Measurements from ENCODE around the gene GNB1L. TPM values are rescaled to one million over a fixed set of nuclear protein-coding genes. Genes with fewer than 3 reads are reported as not detected.

Gene GNB1L
- polyA plus RNA-seq, 3 donors = 3.4 to 6.0 (median 4.8) TPM

DNA sequence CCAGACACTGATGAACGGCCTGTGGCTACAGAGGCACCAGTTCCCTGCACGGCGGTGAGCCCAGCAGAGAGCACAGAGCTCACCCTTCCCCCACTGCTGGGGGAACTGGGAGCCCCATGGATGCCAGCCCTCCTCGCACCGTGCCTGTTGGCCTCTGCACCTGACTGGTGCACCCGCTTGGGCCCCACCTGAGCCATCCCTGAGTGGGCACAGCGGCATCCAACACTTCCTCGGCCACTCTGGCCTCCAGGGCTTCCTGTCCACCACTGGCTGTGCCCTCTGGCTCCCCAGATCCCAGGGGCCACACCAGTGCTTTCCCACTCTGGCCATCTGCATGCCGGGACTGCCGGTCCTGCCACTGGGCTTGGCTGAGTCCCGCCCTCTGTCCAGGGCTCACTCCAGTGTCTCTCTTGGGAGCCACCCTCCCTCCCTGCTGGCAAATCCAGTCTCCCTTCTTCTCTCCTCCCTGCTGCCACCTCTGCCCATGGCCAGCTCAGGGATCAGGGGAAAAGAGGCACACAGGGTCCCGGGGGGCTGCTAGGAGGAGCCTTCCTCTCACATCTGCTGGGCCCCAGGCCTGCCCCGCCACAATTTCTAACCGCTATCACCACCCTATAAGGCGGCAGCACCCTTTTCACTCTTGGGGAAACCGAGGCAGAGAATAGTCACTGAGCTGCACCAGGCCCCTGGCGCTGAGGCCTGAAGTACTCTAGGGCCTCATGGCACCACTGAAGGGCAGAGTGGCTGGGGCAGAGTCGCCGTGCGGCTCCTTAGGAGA, 33.0 kb downstream of the GNB1L start:
- 92% methylated on average over 17 of the region's 20 CpGs for WGBS (ENCODE audit: insufficient coverage)
- Histone ChIP-seq H3K4me1 (ENCODE audit: control insufficient read depth in 1 of 2, insufficient read depth in 2 of 2, low read length in 2 of 2) (peaks cover 5 to 7% of the 10 kb centered on the region in 2 donors), H3K4me3 (replicated peaks in 1 of 3; ENCODE audit: low read depth in 2 of 3, low read length in 3 of 3) (no peak overlapping the region), H3K27ac (ENCODE audit: low read depth in 1 of 2, low read length in 2 of 2) (no peak overlapping the region), H3K79me2 (ENCODE audit: insufficient read depth, low read length) (no peaks in the 10 kb centered on the region), H2AFZ (ENCODE audit: insufficient read depth, low read depth, low read length, poor library complexity, severe bottlenecking) (no peak overlapping the region), H4K20me1 (ENCODE audit: insufficient read depth, low read length) (no peaks in the 10 kb centered on the region), H3K27me3 (ENCODE audit: control insufficient read depth in 2 of 2, insufficient read depth in 2 of 2, low read length in 2 of 2) (no peaks in the 10 kb centered on the region), H3K4me2 (replicated peaks; ENCODE audit: extremely low read depth, low read length, poor library complexity, severe bottlenecking) (no peak overlapping the region), H3K36me3 (replicated peaks in 1 of 2; ENCODE audit: control insufficient read depth in 1 of 2, insufficient read depth in 2 of 2, low read length in 2 of 2) (no peaks in the 10 kb centered on the region), H3K9me3 (replicated peaks in 1 of 2; ENCODE audit: control insufficient read depth in 1 of 2, insufficient read depth in 1 of 2, low read length in 2 of 2) (no peaks in the 10 kb centered on the region), H3K9ac (ENCODE audit: insufficient read depth, low read length, poor library complexity, severe bottlenecking) (no peak overlapping the region)
- H3K36me3 Mint-ChIP-seq = peaks cover 2 to 4% of the 10 kb centered on the region in 2 donors
- no peak for DNase-seq
- peaks cover 0 to 7% (median 4%) of the 10 kb centered on the region in 7 donors for H3K9me3 Mint-ChIP-seq
- no peak overlapping the region for H3K4me3 Mint-ChIP-seq
- TF ChIP-seq, protein P1, sequence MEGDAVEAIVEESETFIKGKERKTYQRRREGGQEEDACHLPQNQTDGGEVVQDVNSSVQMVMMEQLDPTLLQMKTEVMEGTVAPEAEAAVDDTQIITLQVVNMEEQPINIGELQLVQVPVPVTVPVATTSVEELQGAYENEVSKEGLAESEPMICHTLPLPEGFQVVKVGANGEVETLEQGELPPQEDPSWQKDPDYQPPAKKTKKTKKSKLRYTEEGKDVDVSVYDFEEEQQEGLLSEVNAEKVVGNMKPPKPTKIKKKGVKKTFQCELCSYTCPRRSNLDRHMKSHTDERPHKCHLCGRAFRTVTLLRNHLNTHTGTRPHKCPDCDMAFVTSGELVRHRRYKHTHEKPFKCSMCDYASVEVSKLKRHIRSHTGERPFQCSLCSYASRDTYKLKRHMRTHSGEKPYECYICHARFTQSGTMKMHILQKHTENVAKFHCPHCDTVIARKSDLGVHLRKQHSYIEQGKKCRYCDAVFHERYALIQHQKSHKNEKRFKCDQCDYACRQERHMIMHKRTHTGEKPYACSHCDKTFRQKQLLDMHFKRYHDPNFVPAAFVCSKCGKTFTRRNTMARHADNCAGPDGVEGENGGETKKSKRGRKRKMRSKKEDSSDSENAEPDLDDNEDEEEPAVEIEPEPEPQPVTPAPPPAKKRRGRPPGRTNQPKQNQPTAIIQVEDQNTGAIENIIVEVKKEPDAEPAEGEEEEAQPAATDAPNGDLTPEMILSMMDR (IDR thresholded peaks at IDR 0.05) = no peak
- no peaks in the 10 kb centered on the region for H3K27me3 Mint-ChIP-seq (ENCODE audit: low read depth in 3 of 3)
- H3K4me1 Mint-ChIP-seq = peaks cover 10% of the 10 kb centered on the region
- no peak overlapping the region for H3K27ac Mint-ChIP-seq
- intact Hi-C loops (cut with micrococcal nuclease) = no loop called here

DNA sequence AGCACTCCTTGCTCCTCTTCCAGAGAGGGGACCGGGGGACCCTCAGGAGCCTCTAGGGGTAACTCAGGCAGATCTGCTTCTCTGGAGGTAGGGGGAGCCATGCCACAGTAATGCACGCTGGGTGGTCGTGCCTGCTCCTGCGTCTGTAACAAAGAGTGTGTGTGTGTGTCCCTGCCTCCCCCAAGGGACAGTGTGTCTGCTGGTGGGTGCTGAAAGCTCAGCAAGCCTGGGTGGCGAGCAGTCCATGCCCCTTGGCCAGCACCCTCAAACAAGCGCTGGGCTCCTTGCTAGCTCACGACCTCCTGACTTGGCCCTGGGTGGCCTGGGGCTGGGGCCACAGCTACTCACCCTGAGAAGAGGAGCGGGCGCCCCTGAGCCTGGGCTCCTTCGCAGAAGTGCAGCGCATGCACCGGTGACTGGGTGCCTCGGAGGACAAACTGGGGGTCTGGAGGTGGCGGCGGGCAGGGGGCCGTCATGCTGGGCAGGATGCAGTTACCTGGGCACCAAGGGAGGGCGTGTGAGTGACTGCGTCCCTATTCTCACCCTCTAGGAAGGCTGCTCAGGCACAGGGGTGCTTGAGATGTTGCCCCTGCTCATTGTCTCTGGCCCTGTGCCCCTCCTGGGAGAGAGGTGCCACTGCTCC, 33.7 kb downstream of the GNB1L start:
- no peak overlapping the region for H3K27ac ChIP-seq (ENCODE audit: low read depth in 1 of 2, low read length in 2 of 2)
- H3K36me3 ChIP-seq (replicated peaks in 1 of 2; ENCODE audit: control insufficient read depth in 1 of 2, insufficient read depth in 2 of 2, low read length in 2 of 2) = no peaks in the 10 kb centered on the region
- Mint-ChIP-seq H3K9me3 (peaks cover 0 to 2% (median under 1%) of the 10 kb centered on the region in 7 donors), H3K27ac (no peak overlapping the region), H3K36me3 (peaks cover 0 to 2% of the 10 kb centered on the region in 2 donors), H3K4me1 (peaks cover 7% of the 10 kb centered on the region), H3K27me3 (ENCODE audit: low read depth in 3 of 3) (peaks cover 0 to 1% (median 0%) of the 10 kb centered on the region in 3 donors), H3K4me3 (no peak overlapping the region)
- no peaks in the 10 kb centered on the region for H3K9me3 ChIP-seq (replicated peaks in 1 of 2; ENCODE audit: control insufficient read depth in 1 of 2, insufficient read depth in 1 of 2, low read length in 2 of 2)
- no peaks in the 10 kb centered on the region for H3K79me2 ChIP-seq (ENCODE audit: insufficient read depth, low read length)
- no peaks in the 10 kb centered on the region for H3K27me3 ChIP-seq (ENCODE audit: control insufficient read depth in 2 of 2, insufficient read depth in 2 of 2, low read length in 2 of 2)
- intact Hi-C loops (cut with micrococcal nuclease) = no loop called here
- 95% methylated on average over 15 of the region's 18 CpGs for WGBS (ENCODE audit: insufficient coverage)
- no peak overlapping the region for H3K9ac ChIP-seq (ENCODE audit: insufficient read depth, low read length, poor library complexity, severe bottlenecking)
- TF ChIP-seq, protein P1 (IDR thresholded peaks at IDR 0.05) = no peak
- no peak overlapping the region for H2AFZ ChIP-seq (ENCODE audit: insufficient read depth, low read depth, low read length, poor library complexity, severe bottlenecking)
- no peak for DNase-seq
- H3K4me2 ChIP-seq (replicated peaks; ENCODE audit: extremely low read depth, low read length, poor library complexity, severe bottlenecking) = no peak overlapping the region
- H3K4me3 ChIP-seq (replicated peaks in 1 of 3; ENCODE audit: low read depth in 2 of 3, low read length in 3 of 3) = no peak overlapping the region
- no peaks in the 10 kb centered on the region for H4K20me1 ChIP-seq (ENCODE audit: insufficient read depth, low read length)
- H3K4me1 ChIP-seq (ENCODE audit: control insufficient read depth in 1 of 2, insufficient read depth in 2 of 2, low read length in 2 of 2) = peaks cover 5 to 7% of the 10 kb centered on the region in 2 donors
